GM20431 (cell line): ENCODE data around the gene NLRP6.
"Not testable (repeated sequence)": the region's sequence is repeated elsewhere in the genome, so short reads cannot be mapped to it uniquely, and the experiment has no call there.

Experiments used
- in situ Hi-C: fragments of 300-500 bp; cut with MseI, MboI; formaldehyde crosslinking; loops from one replicate; pipeline ENCODE4 v1.15.0; 2020; ENCODE audit warnings: low sequenced_read_pairs; ENCODE audit not compliant: unreplicated experiment

Gene NLRP6

GRCh38 chr11:333616-334263 is 55.5 kb downstream of the NLRP6 start:
- in situ Hi-C loops = not testable (repeated sequence)

DNA sequence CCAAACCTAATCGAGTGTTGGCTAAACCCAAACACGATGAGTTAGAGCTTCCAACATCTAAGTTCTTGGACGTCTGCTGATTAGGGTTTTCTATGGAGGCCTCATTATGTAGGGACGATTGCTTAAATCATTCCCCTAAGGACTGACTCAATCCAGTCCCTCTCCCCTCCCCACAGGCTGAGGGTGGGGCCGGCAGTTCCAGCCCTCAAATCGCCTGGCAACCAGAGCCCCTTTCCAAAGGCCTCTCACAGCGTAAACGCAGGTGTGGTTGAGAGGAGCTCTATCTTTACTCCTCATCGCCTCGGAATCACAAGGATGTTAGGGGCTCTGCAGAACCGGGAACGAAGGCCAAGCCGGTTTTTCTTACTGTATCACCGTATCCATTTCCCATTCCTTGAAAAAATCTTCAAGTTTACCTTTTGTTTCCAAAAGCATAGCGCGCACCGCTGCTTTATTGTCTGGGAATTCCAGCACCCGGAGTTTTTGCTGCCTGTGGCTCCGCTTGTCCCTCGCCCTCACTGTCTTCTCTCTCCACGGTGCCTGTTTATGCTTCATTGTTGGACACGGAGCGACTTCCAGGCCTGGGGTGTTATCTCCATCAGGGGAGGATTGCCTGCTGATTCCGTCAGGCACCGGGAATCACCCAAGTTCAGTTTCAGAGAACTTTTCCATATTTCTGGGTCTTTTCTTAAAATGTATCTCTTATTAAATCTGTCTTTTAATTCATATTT is 56.2 kb downstream of the NLRP6 start:
- in situ Hi-C loops = no loop called here
